Neural progenitor cell (in vitro differentiated cells): ENCODE measurements around the gene TOMM70. TPM values are rescaled to one million over a fixed set of nuclear protein-coding genes. Genes with fewer than 3 reads are reported as not detected.

Source experiments
- DNase-seq: peaks from one replicate; pipeline ENCODE4 v3.0.0-alpha.2; 2016; ENCODE audit warnings: low spot score
- H2AFZ ChIP-seq: fragments of 200-600 bp; sonication (generic); replicated peaks from 2 replicates; pipeline ENCODE4 v1.6.1; 2016; ENCODE audit warnings: antibody characterized with exemption
- H3F3A ChIP-seq: fragments of 200-600 bp; sonication (generic); 2 replicates; pipeline ENCODE4 v1.6.1; 2016; ENCODE audit warnings: antibody characterized with exemption, low read depth
- H3K27ac ChIP-seq: fragments of 200-600 bp; sonication (generic); 2 replicates; pipeline ENCODE4 v1.5.1; 2016; ENCODE audit warnings: mild to moderate bottlenecking
- H3K27me3 ChIP-seq: fragments of 200-600 bp; sonication (generic); 2 replicates; pipeline ENCODE4 v1.6.1; 2016; ENCODE audit warnings: mild to moderate bottlenecking, moderate library complexity
- H3K36me3 ChIP-seq: fragments of 200-600 bp; sonication (generic); 2 replicates; pipeline ENCODE4 v1.5.1; 2016
- H3K4me1 ChIP-seq: fragments of 200-600 bp; sonication (generic); 2 replicates; pipeline ENCODE4 v1.6.1; 2016; ENCODE audit warnings: mixed run types
- H3K4me2 ChIP-seq: fragments of 200-600 bp; sonication (generic); 2 replicates; pipeline ENCODE4 v1.6.1; 2016
- H3K4me3 ChIP-seq: fragments of 200-600 bp; sonication (generic); 2 replicates; pipeline ENCODE4 v1.5.1; 2016
- H3K79me2 ChIP-seq: fragments of 200-600 bp; sonication (generic); 2 replicates; pipeline ENCODE4 v1.6.1; 2016; ENCODE audit warnings: low read depth
- H3K9ac ChIP-seq: fragments of 200-600 bp; sonication (generic); 2 replicates; pipeline ENCODE4 v1.6.1; 2016
- H3K9me3 ChIP-seq: fragments of 200-600 bp; sonication (generic); 2 replicates; pipeline ENCODE4 v1.5.1; 2016; ENCODE audit warnings: low read depth
- H4K20me1 ChIP-seq: fragments of 200-600 bp; sonication (generic); 2 replicates; pipeline ENCODE4 v1.6.1; 2016; ENCODE audit warnings: low read depth
- H3K27ac Mint-ChIP-seq: 3 replicates; pipeline ENCODE4 v1.8.0; 2021; ENCODE audit warnings: mixed read lengths
- H3K27me3 Mint-ChIP-seq: 2 replicates; pipeline ENCODE4 v1.8.0; 2022; ENCODE audit warnings: low read depth, mild to moderate bottlenecking, inconsistent platforms, moderate library complexity, mixed read lengths; ENCODE audit not compliant: insufficient read depth
- H3K36me3 Mint-ChIP-seq: 3 replicates; pipeline ENCODE4 v1.8.0; 2021; ENCODE audit warnings: mixed read lengths
- H3K4me1 Mint-ChIP-seq: 3 replicates; pipeline ENCODE4 v1.8.0; 2021; ENCODE audit warnings: mixed read lengths
- H3K4me3 Mint-ChIP-seq: 3 replicates; pipeline ENCODE4 v1.8.0; 2021; ENCODE audit warnings: mild to moderate bottlenecking, moderate library complexity, mixed read lengths
- H3K9me3 Mint-ChIP-seq: 3 replicates; pipeline ENCODE4 v1.8.0; 2020; ENCODE audit warnings: mixed read lengths
- EZH2 ChIP-seq: fragments of 200-600 bp; sonication (generic); IDR thresholded peaks from 2 replicates; pipeline ENCODE4 v1.6.1; 2017; ENCODE audit warnings: antibody characterized with exemption, mild to moderate bottlenecking, moderate library complexity
- EZH2phosphoT487 ChIP-seq: fragments of 200-600 bp; sonication (generic); IDR thresholded peaks from 2 replicates; pipeline ENCODE4 v1.6.1; 2017; ENCODE audit warnings: antibody characterized with exemption
- total RNA-seq: library from RNA; depleted of rRNA; stranded (reverse); fragments of >200 nt; gene quantifications from 2 replicates; pipeline ENCODE4 v1.2.3, GENCODE V29; 2015; ENCODE audit warnings: low replicate concordance
- TF ChIP-seq, protein P1 (sequence below): fragments of 200-600 bp; sonication (generic); IDR thresholded peaks from 2 replicates; pipeline ENCODE4 v1.5.1; 2017; ENCODE audit warnings: antibody characterized with exemption, mild to moderate bottlenecking

TOMM70 gene
- total RNA-seq, 1 donor from 2014 or later: 58.5 TPM

DNA sequence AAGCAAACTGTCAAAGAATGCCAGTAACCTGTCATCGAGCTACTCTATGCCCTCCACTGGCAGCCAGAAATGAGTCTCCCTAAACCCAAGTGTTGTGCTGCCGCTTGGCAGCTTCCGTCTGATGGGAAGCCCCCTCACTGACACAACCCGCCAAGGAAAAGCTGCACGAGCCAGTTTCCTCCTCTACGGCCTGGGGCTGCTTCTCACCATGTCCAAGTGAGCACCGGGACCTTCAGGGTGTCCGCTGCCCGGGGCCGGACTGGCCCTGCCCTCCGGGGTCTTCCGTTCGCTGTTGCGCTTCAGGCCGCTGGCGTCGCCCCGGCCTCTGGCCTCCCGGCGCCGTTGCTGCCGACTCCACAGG lies 490 bp downstream of the TOMM70 start:
- Mint-ChIP-seq H3K4me3 (peak overlapping the region; percentile 89), H3K36me3 (peaks cover 12% of the 10 kb centered on the region), H3K27ac (no peak overlapping the region), H3K27me3 (no peaks in the 10 kb centered on the region), H3K9me3 (peaks cover 5% of the 10 kb centered on the region), H3K4me1 (peaks cover 27% of the 10 kb centered on the region)
- Histone ChIP-seq H2AFZ (no peak overlapping the region), H3K4me3 (peak overlapping the region; percentile 82), H3K4me2 (peak overlapping the region; percentile 91), H3K27ac (peak overlapping the region; percentile 90), H4K20me1 (peaks cover 13% of the 10 kb centered on the region), H3F3A (peaks cover 14% of the 10 kb centered on the region), H3K9ac (peak overlapping the region; percentile 51), H3K36me3 (no peaks in the 10 kb centered on the region), H3K79me2 (peaks cover 93% of the 10 kb centered on the region), H3K27me3 (no peaks in the 10 kb centered on the region), H3K9me3 (no peaks in the 10 kb centered on the region), H3K4me1 (peaks cover 18% of the 10 kb centered on the region)
- no peak for DNase-seq
- no peak for TF ChIP-seq EZH2
- no peak for TF ChIP-seq EZH2phosphoT487
- TF ChIP-seq, protein P1, sequence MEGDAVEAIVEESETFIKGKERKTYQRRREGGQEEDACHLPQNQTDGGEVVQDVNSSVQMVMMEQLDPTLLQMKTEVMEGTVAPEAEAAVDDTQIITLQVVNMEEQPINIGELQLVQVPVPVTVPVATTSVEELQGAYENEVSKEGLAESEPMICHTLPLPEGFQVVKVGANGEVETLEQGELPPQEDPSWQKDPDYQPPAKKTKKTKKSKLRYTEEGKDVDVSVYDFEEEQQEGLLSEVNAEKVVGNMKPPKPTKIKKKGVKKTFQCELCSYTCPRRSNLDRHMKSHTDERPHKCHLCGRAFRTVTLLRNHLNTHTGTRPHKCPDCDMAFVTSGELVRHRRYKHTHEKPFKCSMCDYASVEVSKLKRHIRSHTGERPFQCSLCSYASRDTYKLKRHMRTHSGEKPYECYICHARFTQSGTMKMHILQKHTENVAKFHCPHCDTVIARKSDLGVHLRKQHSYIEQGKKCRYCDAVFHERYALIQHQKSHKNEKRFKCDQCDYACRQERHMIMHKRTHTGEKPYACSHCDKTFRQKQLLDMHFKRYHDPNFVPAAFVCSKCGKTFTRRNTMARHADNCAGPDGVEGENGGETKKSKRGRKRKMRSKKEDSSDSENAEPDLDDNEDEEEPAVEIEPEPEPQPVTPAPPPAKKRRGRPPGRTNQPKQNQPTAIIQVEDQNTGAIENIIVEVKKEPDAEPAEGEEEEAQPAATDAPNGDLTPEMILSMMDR: no peak

DNA sequence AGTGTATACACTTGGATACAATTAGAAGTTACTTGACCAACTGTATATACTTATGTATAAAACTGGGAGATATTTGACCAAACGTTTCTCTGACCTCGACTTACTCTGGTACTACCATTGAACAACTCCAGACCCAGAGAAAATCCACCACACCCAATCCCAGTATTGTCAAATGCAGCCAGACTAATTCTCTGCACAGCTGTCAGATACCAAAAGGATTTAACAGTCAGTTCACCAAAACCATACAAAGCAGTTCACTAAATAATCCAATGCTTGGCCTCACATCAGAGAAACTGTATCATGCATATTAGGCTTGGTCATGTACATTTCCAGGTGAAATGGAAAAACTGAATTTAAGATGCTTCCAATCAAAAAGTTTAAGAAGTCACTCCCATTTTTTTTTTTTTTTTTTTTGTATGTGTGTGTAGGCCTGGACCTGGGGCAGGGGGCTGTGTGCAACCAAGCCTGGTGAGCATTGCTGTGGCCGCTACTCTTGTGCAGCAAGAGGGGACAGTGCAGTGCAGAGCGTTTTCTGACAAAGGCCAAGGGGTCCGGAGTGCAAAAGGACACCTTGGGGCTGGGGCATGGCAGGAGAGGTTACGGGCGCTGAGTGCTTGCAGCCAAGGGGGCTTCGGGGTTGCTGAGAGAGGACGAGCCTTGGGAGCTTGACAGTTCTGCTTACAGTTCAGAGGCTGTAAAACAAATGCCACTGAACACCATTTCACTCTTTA lies 1.4 kb downstream of the TOMM70 start:
- H3K79me2 ChIP-seq: peaks cover 93% of the 10 kb centered on the region
- peaks cover 2% of the 10 kb centered on the region for H3K9me3 Mint-ChIP-seq
- H3K9ac ChIP-seq: peak overlapping the region; percentile 51
- no peaks in the 10 kb centered on the region for H3K36me3 ChIP-seq
- H3K27ac Mint-ChIP-seq: no peak overlapping the region
- peaks cover 7% of the 10 kb centered on the region for H3K36me3 Mint-ChIP-seq
- H3K4me2 ChIP-seq: peak overlapping the region; percentile 91
- no peaks in the 10 kb centered on the region for H3K27me3 Mint-ChIP-seq
- no peak overlapping the region for H2AFZ ChIP-seq
- peak overlapping the region; percentile 82 for H3K4me3 ChIP-seq
- peak overlapping the region; percentile 89 for H3K4me3 Mint-ChIP-seq
- peaks cover 13% of the 10 kb centered on the region for H4K20me1 ChIP-seq
- H3F3A ChIP-seq: peaks cover 14% of the 10 kb centered on the region
- peaks cover 25% of the 10 kb centered on the region for H3K4me1 Mint-ChIP-seq
- peaks cover 18% of the 10 kb centered on the region for H3K4me1 ChIP-seq
- H3K9me3 ChIP-seq: no peaks in the 10 kb centered on the region
- no peak for DNase-seq
- TF ChIP-seq EZH2: no peak
- TF ChIP-seq EZH2phosphoT487: no peak
- TF ChIP-seq, protein P1: no peak
- H3K27me3 ChIP-seq: no peaks in the 10 kb centered on the region
- no peak overlapping the region for H3K27ac ChIP-seq

DNA sequence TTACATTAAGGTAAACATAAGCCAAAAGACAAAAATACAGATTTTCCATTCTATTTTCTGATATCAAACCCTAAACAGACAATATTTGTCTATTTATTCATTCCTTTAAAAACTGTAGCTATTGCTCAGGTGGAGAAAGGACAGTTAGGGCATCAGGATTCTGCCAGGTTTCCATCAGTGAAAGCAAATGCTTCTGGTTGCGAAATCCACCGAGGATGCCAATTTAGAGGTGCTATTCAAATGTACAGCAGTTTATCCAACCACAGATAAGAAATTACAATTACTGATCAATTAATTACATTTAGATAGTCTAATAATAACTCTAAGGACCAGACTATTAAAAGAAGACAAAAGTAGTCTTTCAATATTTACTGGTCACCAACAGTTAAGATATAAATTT lies 3.9 kb downstream of the TOMM70 start:
- peaks cover 18% of the 10 kb centered on the region for H3K4me1 Mint-ChIP-seq
- no peak overlapping the region for H3K4me2 ChIP-seq
- DNase-seq: no peak
- peaks cover 11% of the 10 kb centered on the region for H3K4me1 ChIP-seq
- no peaks in the 10 kb centered on the region for H3K27me3 ChIP-seq
- H3K4me3 ChIP-seq: no peak overlapping the region
- H3K9ac ChIP-seq: no peak overlapping the region
- no peak overlapping the region for H2AFZ ChIP-seq
- H3K9me3 ChIP-seq: no peaks in the 10 kb centered on the region
- H3K27me3 Mint-ChIP-seq: no peaks in the 10 kb centered on the region
- no peaks in the 10 kb centered on the region for H3K9me3 Mint-ChIP-seq
- H3K27ac Mint-ChIP-seq: no peak overlapping the region
- TF ChIP-seq EZH2phosphoT487: no peak
- no peak for TF ChIP-seq EZH2
- TF ChIP-seq, protein P1: no peak
- H3K79me2 ChIP-seq: peaks cover 93% of the 10 kb centered on the region
- no peak overlapping the region for H3K4me3 Mint-ChIP-seq
- H3K36me3 Mint-ChIP-seq: peaks cover 7% of the 10 kb centered on the region
- no peak overlapping the region for H3K27ac ChIP-seq
- no peaks in the 10 kb centered on the region for H3K36me3 ChIP-seq
- peaks cover 12% of the 10 kb centered on the region for H3F3A ChIP-seq
- H4K20me1 ChIP-seq: peaks cover 13% of the 10 kb centered on the region
